ENCODE results near the gene PNLIPRP2. TPM values are rescaled to one million over a fixed set of nuclear protein-coding genes. Genes with fewer than 3 reads are reported as not detected.
A peak's percentile ranks its signal among the peaks of the same experiment; 100 is the strongest.

Gene PNLIPRP2
- total RNA-seq, 8 experiments from 2014 or later = not detected

- 45 to 100% (median 82%) methylated on average over 2 to 5 of the region's 10 CpGs for WGBS, 10 experiments
- in situ Hi-C loops (cut with MboI; ENCODE audit: low pct_unique_long_range_greater_than_20kb in 2 of 9, low sequenced_read_pairs in 9 of 9, unreplicated experiment in 9 of 9) = no loop called here
- Histone ChIP-seq H3K27ac (no peak overlapping the region), H3K4me1 (replicated peaks in 1 of 2) (no peaks in the 10 kb centered on the region), H3K4me3 (no peak overlapping the region)
- ATAC-seq (replicated peaks in 6 of 8) = no peak
Measured at GRCh38 chr10:116602648-116603400, 17.9 kb upstream of the PNLIPRP2 start.

GRCh38 chr10:116606061-116606483, 14.7 kb upstream of the PNLIPRP2 start:
- ATAC-seq (replicated peaks in 6 of 8) = no peak
- WGBS, 10 experiments = 0 to 81% (median 5%) methylated on average over 1 to 5 of the region's 8 CpGs; no CpG with 5 or more reads in 2 of the 10 experiments
- no peak overlapping the region for H3K4me3 ChIP-seq
- H3K4me1 ChIP-seq (replicated peaks in 1 of 2) = no peaks in the 10 kb centered on the region
- no peak overlapping the region for H3K27ac ChIP-seq
- in situ Hi-C loops (cut with MboI; ENCODE audit: low pct_unique_long_range_greater_than_20kb in 2 of 9, low sequenced_read_pairs in 9 of 9, unreplicated experiment in 9 of 9) = no loop called here

GRCh38 chr10:116607336-116607735, 13.4 kb upstream of the PNLIPRP2 start:
- WGBS, 10 experiments = 10 to 87% (median 63%) methylated on average over 1 to 5 of the region's 6 CpGs; no CpG with 5 or more reads in 3 of the 10 experiments
- H3K27ac ChIP-seq = no peak overlapping the region
- H3K4me1 ChIP-seq (replicated peaks in 1 of 2) = no peaks in the 10 kb centered on the region
- ATAC-seq (replicated peaks in 6 of 8) = no peak
- in situ Hi-C loops (cut with MboI; ENCODE audit: low pct_unique_long_range_greater_than_20kb in 2 of 9, low sequenced_read_pairs in 9 of 9, unreplicated experiment in 9 of 9) = no loop called here
- H3K4me3 ChIP-seq = no peak overlapping the region

- peak in 7 of 8 experiments; percentile 19 to 69 (median 51) for ATAC-seq (replicated peaks in 6 of 8)
- 0 to 100% (median 43%) methylated on average over 1 to 19 of the region's 41 CpGs; no CpG with 5 or more reads in 1 of the 10 experiments for WGBS, 10 experiments
- H3K4me3 ChIP-seq = peak overlapping the region; percentile 28 to 42 (median 37)
- H3K4me1 ChIP-seq (replicated peaks in 1 of 2) = no peaks in the 10 kb centered on the region
- H3K27ac ChIP-seq = no peak overlapping the region
- in situ Hi-C loops (cut with MboI; ENCODE audit: low pct_unique_long_range_greater_than_20kb in 2 of 9, low sequenced_read_pairs in 9 of 9, unreplicated experiment in 9 of 9) = no loop called here
Measured at GRCh38 chr10:116608686-116609594, 11.8 kb upstream of the PNLIPRP2 start.

GRCh38 chr10:116610443-116611152, 10.2 kb upstream of the PNLIPRP2 start:
- Histone ChIP-seq H3K4me1 (replicated peaks in 1 of 2) (no peaks in the 10 kb centered on the region), H3K4me3 (no peak overlapping the region), H3K27ac (no peak overlapping the region)
- no peak for ATAC-seq (replicated peaks in 6 of 8)
- WGBS, 10 experiments = 80 to 100% (median 97%) methylated on average over 1 to 8 of the region's 13 CpGs; no CpG with 5 or more reads in 4 of the 10 experiments
- in situ Hi-C loops (cut with MboI; ENCODE audit: low pct_unique_long_range_greater_than_20kb in 2 of 9, low sequenced_read_pairs in 9 of 9, unreplicated experiment in 9 of 9) = no loop called here

- ATAC-seq (replicated peaks in 6 of 8) = no peak
- Histone ChIP-seq H3K27ac (no peak overlapping the region), H3K4me3 (no peak overlapping the region), H3K4me1 (replicated peaks in 1 of 2) (no peaks in the 10 kb centered on the region)
- in situ Hi-C loops (cut with MboI; ENCODE audit: low pct_unique_long_range_greater_than_20kb in 2 of 9, low sequenced_read_pairs in 9 of 9, unreplicated experiment in 9 of 9) = no loop called here
- WGBS, 10 experiments = 0 to 100% (median 40%) methylated on average over 1 to 2 of the region's 3 CpGs; no CpG with 5 or more reads in 5 of the 10 experiments
Measured at GRCh38 chr10:116611153-116611545, 9.6 kb upstream of the PNLIPRP2 start.

GRCh38 chr10:116612107-116612769, 8.5 kb upstream of the PNLIPRP2 start:
- no peak overlapping the region for H3K27ac ChIP-seq
- no peak for ATAC-seq (replicated peaks in 6 of 8)
- no peaks in the 10 kb centered on the region for H3K4me1 ChIP-seq (replicated peaks in 1 of 2)
- WGBS, 10 experiments = 15 to 100% (median 83%) methylated on average over 1 to 7 of the region's 8 CpGs
- H3K4me3 ChIP-seq = no peak overlapping the region
- in situ Hi-C loops (cut with MboI; ENCODE audit: low pct_unique_long_range_greater_than_20kb in 2 of 9, low sequenced_read_pairs in 9 of 9, unreplicated experiment in 9 of 9) = no loop called here

GRCh38 chr10:116613471-116613870, 7.3 kb upstream of the PNLIPRP2 start:
- no peak for ATAC-seq (replicated peaks in 6 of 8)
- in situ Hi-C loops (cut with MboI; ENCODE audit: low pct_unique_long_range_greater_than_20kb in 2 of 9, low sequenced_read_pairs in 9 of 9, unreplicated experiment in 9 of 9) = no loop called here
- 0 to 100% (median 51%) methylated on average over 1 to 2 of the region's 2 CpGs; no CpG with 5 or more reads in 2 of the 10 experiments for WGBS, 10 experiments

GRCh38 chr10:116614796-116615195, 6.0 kb upstream of the PNLIPRP2 start:
- peak in 3 of 8 experiments; percentile 54 to 91 (median 83) for ATAC-seq (replicated peaks in 6 of 8)
- 0 to 20% (median 0%) methylated on average over 1 to 2 of the region's 2 CpGs; no CpG with 5 or more reads in 6 of the 10 experiments for WGBS, 10 experiments

More at GRCh38 chr10:116613471-116613870, 7.3 kb upstream of the PNLIPRP2 start:
- H3K4me1 ChIP-seq (replicated peaks in 1 of 2) = no peaks in the 10 kb centered on the region
- H3K4me3 ChIP-seq = no peak overlapping the region
- H3K27ac ChIP-seq = no peak overlapping the region

GRCh38 chr10:116615199-116615776, 5.5 kb upstream of the PNLIPRP2 start:
- Histone ChIP-seq H3K27ac (no peak overlapping the region), H3K4me3 (no peak overlapping the region), H3K4me1 (replicated peaks in 1 of 2) (no peaks in the 10 kb centered on the region)
- in situ Hi-C loops (cut with MboI; ENCODE audit: low pct_unique_long_range_greater_than_20kb in 2 of 9, low sequenced_read_pairs in 9 of 9, unreplicated experiment in 9 of 9) = no loop called here
- ATAC-seq (replicated peaks in 6 of 8) = no peak
- 80 to 100% (median 100%) methylated on average over 1 of the region's 3 CpGs; no CpG with 5 or more reads in 6 of the 10 experiments for WGBS, 10 experiments

More at GRCh38 chr10:116614796-116615195, 6.0 kb upstream of the PNLIPRP2 start:
- Histone ChIP-seq H3K4me3 (no peak overlapping the region), H3K27ac (no peak overlapping the region), H3K4me1 (replicated peaks in 1 of 2) (no peaks in the 10 kb centered on the region)
- in situ Hi-C loops (cut with MboI; ENCODE audit: low pct_unique_long_range_greater_than_20kb in 2 of 9, low sequenced_read_pairs in 9 of 9, unreplicated experiment in 9 of 9) = no loop called here

- H3K4me1 ChIP-seq (replicated peaks in 1 of 2) = no peaks in the 10 kb centered on the region
- WGBS, 10 experiments = 0 to 80% (median 59%) methylated on average over 1 to 6 of the region's 8 CpGs; no CpG with 5 or more reads in 2 of the 10 experiments
- no peak overlapping the region for H3K27ac ChIP-seq
- ATAC-seq (replicated peaks in 6 of 8) = no peak
- in situ Hi-C loops (cut with MboI; ENCODE audit: low pct_unique_long_range_greater_than_20kb in 2 of 9, low sequenced_read_pairs in 9 of 9, unreplicated experiment in 9 of 9) = loop anchor here in 1 of 9 experiments (10.0 kb wide), 1 partner anchor 163 kb away; no protein-coding TSS in a partner anchor
- no peak overlapping the region for H3K4me3 ChIP-seq
Measured at GRCh38 chr10:116621476-116621875, 723 bp downstream of the PNLIPRP2 start.

All from motor neuron (in vitro differentiated cells).